Measurements from ENCODE around the gene TCEAL6.
"Not testable (repeated sequence)": the region's sequence is repeated elsewhere in the genome, so short reads cannot be mapped to it uniquely, and the experiment has no call there.

The TCEAL6 gene

DNA sequence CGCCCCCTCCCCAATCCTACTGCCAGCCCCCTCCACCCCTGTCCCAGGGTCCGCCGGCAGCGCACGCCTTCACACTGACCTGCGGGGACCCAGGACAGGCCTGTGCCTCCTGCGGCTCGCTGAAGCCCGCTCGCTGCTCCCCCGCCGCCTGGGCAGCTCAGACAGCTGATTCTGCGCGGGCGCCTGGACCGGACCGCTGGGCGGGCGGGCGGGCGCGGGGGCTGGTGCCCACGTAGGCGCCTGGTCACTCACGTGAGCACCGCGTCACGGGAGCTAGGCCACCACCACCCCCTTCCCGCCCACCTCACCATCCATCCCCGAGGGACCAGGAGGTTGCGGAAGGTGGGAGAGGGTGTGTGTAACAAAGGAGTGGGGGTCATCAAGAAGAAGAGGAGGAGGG is at the start of gene TCEAL6:
Gene TCEAL6, minus strand, starts transcription at position 208 of the 400 bp plus-strand sequence.
- not testable (repeated sequence) for H3K4me3 ChIP-seq (ENCODE audit: low read depth, low read length); DNase-seq (ENCODE audit: low read depth)

DNA sequence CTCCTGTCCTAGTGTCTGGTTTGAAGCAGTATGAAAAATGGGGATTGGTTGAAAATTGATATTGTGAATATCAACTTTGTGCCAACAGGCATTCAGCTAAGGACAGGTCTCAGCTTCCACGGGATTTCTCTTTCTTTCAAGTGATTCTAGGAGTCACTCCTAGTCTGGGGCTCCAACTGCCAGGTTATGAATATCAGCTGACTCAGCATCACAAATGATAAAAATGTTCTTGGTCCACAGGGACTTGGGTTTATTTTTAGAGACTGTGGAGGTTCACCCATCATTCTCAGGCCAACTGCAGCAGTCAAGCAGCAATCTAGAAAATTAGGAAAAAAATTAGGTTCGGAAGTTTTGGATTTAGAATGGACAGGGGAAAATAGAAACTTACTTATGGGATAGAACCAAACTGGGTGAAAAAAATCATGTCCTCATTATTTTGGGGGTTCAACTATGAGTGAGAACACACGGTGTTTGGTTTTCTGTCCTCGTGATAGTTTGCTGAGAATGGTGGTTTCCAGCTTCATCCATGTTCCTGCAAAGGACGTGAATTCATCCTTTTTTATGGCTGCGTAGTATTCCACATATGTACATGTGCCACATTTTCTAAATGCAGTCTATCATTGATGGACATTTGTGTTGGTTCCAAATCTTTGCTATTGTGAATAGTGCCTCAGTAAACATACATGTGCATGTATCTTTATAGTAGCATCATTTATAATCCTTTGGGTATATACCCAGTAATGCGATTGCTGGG is 43.9 kb upstream of the TCEAL6 start:
- no peak for DNase-seq (ENCODE audit: low read depth)
- H3K4me3 ChIP-seq (ENCODE audit: low read depth, low read length) = no peak overlapping the region

DNA sequence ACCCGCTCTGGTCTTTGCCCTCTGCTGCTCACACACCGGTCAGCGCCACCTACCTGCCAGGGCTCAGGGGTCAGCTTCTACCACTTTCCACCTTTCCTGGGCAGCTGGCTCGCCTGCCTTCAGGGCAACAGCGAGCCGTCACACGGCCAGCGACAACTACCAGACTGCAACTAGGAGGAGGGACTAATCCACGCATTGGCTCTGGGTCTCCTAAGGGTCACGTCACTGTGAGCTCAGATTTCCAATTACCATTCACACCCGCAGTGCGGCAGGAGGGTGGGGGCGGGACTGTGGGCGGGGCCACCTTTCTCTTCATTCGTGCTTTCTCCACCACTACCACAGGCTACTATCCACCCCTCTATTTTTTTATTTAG is 13.5 kb upstream of the TCEAL6 start, which contains the start of gene BEX5:
Gene BEX5, minus strand, starts transcription at position 172 of the 374 bp plus-strand sequence. CDS start 1,712 bp downstream, outside the sequence.
- no peak for DNase-seq (ENCODE audit: low read depth)
- peak within 1 kb of the TSS; percentile 34 for H3K4me3 ChIP-seq (ENCODE audit: low read depth, low read length)

DNA sequence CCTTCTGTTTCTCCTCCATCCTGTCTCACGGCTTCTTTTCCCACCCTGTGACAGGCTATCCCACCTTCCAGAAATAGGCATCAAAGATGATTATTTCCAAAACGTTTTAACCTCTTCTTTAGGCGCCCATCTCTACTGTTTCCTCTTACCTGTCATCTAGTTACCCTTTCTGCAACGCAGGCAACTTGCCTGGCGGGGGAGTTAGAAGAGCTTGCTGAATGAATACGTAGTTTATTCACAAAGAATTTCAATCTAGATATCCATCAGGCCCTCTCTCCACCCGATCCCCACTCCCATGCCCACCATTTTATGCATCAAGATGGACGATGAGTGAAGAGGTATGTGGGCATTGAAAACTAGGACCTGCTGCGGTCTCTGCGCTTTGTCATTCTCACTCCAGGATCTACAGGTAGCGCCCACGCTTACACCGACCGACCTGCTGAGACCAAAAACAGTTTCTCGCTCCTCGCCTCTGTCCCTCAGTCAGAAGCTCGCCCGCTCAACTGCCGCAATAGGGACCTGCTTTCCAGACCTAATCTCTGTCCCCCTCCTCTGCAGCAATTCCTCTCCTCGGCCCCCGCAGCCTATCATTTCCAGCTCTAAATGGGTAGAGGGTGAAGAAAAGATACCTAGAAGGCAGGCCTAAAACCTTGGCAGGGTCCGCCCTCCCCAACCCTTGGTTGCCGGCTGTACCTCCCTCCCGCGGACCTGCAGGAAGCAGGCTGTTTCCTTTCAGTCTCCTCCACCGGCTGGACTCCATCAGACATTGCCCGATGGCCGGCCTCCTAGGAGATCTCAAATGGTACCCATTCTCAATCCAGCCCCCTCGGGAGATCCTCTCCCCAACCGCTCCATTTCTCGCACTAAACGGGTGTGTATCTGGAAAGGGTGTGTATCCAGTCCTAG is 12.9 kb upstream of the TCEAL6 start:
- H3K4me3 ChIP-seq (ENCODE audit: low read depth, low read length) = peak overlapping the region; percentile 34
- DNase-seq (ENCODE audit: low read depth) = no peak

DNA sequence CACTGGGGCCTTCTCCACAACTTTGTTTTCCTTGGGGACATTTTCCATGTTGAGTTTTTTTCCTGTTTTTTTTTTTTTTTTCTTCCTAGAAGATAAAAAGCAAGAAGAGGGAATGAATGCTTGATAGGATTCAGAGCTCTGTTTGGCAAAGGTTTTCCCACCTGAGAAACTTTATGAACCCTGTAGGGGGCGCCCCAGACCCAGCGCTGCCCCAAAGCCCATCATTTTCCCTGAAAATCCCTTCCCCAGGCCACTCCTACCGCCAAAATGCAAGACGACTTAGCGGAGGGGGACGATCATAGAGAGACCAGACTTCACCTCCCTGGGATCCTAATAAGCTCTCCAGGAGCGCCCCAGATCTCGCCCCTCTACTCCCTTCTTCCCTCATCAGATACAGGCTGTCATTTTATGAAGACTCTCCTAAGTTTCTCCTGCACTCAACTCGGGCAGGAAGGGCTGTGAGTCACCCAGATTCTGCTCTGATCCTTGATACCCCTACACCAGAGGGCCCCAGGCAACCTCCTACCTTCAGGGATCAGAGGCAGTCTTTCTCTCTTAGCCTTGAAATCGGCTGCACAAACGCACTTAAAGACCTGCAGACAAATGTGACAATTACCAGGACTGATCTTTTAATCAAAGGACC is 12.1 kb upstream of the TCEAL6 start:
- no peak for DNase-seq (ENCODE audit: low read depth)
- H3K4me3 ChIP-seq (ENCODE audit: low read depth, low read length) = no peak overlapping the region

DNA sequence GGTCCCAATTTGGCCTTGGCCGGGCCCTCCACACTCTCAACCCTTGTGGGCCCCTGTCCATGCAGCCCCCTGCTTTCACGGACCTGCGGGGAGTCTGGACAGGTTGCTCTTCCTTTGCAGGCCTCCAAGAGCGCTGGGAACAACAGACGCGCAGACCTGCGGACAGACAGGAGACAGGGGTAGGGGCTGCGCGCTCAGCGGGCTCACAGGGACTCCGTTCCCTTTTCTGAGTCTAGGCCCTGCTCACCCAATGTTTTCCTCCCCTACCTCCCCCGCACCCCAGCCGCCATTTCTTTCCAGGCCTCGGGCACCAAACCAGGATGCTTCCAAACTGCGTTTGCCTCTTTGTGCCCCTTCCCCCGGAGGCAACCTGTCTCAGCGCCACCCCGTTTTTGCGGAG is 650 bp downstream of the TCEAL6 start:
- not testable (repeated sequence) for H3K4me3 ChIP-seq (ENCODE audit: low read depth, low read length); DNase-seq (ENCODE audit: low read depth)

DNA sequence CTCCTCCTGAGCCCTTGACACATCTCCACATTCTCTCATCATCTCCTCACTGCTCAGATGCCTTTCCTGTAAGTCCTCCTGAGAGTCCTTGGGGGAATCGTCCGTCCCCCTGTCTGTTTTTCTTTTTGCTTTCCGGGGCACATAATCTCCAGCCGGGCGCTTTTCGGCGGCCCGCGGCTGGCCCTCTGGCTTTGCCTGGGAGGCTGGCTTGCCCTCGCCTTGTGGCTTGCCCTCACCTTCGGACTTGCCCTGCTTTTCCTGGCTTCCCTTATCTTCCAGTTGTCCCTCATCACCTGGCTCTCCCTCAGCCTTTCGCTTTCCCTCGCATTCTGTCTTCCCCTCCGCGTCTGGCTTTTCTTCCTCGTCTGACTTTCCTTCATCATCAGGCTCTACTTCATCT is 1.4 kb downstream of the TCEAL6 start:
- DNase-seq (ENCODE audit: low read depth); H3K4me3 ChIP-seq (ENCODE audit: low read depth, low read length): not testable (repeated sequence)

DNA sequence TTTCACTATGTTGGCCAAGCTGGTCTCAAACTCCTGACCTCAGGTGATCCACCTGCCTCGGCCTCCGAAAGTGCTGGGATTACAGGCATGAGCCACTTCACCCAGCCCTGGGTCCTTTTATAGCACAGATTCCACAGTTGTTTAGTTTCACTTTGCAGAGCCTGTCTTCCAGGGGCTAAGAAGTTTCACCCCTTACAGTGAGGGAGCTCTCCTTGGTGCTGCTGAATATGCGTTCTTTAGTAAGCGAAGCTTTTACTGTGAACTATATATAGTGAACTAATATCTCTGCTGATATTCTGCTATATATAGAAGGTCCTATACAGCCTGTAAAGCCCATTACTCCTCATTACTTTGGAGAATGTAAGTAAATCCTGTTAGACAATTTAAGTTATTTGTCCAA is 4.2 kb downstream of the TCEAL6 start:
- DNase-seq (ENCODE audit: low read depth) = no peak
- no peak overlapping the region for H3K4me3 ChIP-seq (ENCODE audit: low read depth, low read length)

DNA sequence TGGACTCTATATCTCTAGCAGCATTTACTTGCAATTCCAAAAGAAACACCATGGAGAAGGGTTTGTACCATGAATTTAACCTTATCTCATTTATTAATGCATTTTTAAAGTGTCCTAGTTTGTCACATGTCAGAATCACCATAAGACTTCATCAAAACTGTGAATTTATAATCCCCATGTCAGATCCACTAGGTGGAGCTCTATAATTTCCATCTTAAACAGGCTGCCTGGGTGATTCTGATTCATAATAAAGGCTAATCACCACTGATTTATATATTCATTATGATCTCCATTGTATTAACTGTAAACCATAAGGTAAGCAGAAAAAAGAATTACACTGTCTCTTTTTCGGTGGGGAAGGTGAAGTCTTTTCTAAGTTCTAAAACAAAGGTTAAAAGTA is 12.8 kb downstream of the TCEAL6 start:
- no peak for DNase-seq (ENCODE audit: low read depth)

DNA sequence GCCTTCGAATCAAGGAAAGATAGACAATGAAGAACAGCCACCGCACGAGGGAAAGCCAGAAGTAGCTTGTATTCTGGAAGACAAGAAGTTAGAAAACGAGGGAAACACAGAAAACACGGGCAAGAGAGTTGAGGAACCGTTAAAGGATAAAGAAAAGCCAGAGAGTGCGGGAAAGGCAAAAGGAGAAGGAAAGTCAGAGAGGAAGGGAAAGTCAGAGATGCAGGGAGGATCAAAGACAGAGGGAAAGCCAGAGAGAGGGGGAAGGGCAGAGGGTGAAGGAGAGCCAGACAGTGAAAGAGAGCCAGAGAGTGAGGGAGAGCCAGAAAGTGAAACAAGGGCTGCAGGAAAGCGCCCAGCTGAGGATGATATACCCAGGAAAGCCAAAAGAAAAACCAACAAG is 15.4 kb downstream of the TCEAL6 start:
- DNase-seq (ENCODE audit: low read depth) = no peak
- no peak overlapping the region for H3K4me3 ChIP-seq (ENCODE audit: low read depth, low read length)

More for the DNA sequence above, 12.8 kb downstream of the TCEAL6 start:
- H3K4me3 ChIP-seq (ENCODE audit: low read depth, low read length) = no peak overlapping the region

DNA sequence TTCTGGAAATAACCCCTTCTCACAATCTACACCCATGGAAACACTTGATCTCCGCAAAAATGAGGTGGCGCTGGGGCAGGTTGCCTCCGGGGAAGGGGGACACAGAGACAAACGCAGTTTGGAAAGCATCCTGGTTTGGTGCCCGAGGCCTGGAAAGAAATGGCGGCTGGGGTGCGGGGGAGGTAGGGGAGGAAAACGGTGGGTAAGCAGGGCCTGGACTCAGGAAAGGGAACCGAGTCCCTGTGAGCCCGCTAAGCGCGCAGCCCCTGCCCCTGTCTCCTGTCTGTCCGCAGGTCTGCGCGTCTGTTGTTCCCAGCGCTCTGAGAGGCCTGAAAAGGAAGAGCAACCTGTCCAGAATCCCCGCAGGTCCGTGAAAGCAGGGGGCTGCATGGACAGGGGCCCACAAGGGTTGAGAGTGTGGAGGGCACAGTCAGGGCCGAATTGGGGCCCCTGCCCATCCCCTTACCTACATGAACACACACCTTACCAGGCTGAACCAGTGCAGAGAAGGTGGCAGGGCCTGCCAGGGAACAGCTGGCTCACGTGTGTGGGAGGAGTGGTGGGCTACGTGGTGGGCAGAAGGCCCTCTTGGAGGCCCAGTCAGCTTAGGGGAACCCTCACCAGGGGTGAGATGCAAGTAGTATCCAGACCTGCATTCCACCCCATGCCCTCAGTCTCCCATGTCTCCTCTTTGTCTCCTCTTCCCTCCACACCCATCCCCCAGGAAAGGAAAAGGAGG is 16.0 kb downstream of the TCEAL6 start:
- not testable (repeated sequence) for H3K4me3 ChIP-seq (ENCODE audit: low read depth, low read length); DNase-seq (ENCODE audit: low read depth)

DNA sequence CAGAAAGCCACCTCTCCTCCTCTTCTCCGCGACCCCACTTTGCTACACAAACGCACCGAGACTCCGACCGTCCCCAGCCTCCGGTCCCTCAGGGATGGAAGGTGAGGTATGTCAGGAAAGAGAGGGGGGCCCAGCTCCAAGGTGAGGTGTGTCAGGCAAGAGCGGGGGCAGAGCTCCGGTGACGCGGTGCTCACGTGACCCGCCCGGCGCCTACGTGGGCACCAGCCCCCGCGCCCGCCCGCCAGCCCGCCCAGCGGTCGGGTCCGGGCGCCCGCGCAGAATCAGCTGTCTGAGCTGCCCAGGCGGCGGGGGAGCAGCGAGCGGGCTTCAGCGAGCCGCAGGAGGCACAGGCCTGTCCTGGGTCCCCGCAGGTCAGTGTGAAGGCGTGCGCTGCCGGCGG is 16.8 kb downstream of the TCEAL6 start, which contains the start of gene TCEAL2:
Gene TCEAL2, plus strand, starts transcription at position 244 of the 400 bp plus-strand sequence. CDS start 1,152 bp downstream, outside the sequence.
- DNase-seq (ENCODE audit: low read depth) = not testable (repeated sequence)

DNA sequence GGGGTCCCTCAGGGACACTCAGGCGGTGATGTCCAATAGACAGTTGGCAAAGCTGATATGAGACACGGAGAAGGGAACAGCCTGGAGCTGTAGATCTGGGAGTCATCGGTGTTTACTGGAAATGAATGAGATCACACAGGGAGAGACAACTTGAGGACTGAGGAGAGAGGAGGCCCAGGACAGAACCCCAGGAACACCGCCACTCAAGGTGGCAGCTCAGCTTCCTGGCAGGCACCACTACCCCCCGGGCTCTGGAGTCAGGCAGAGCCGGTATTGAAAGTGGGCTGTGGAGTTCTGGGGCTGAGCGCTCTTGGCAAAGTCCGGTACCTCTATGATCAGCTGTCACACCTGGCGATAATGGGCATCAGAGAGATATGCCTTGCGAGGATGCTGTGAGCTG is 17.3 kb downstream of the TCEAL6 start:
- H3K4me3 ChIP-seq (ENCODE audit: low read depth, low read length) = peak overlapping the region; percentile 15

More for the DNA sequence above, 16.8 kb downstream of the TCEAL6 start, which contains the start of gene TCEAL2:
- peak within 1 kb of the TSS; percentile 15 for H3K4me3 ChIP-seq (ENCODE audit: low read depth, low read length)

DNA sequence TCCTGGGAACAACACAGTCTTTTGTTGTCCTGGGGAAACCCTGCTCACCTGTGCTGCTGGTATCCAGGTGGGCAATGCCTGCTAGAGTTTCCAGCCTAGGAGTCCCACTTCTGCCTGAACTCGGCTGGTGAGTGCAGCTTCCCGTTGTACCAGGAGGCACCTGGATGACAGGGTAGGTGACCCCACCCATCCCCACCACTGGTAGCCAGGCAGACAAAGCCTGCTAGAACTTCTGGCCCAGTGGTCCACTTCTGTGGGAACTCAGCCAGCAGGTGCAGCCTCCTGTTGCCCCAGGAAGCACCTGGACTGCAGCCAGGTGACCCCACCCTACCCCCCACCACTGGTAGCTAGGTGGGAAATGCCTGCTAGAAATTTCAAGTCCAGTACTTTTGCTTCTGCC is 26.5 kb downstream of the TCEAL6 start:
- no peak overlapping the region for H3K4me3 ChIP-seq (ENCODE audit: low read depth, low read length)
- no peak for DNase-seq (ENCODE audit: low read depth)

More for the DNA sequence above, 17.3 kb downstream of the TCEAL6 start:
- not testable (repeated sequence) for DNase-seq (ENCODE audit: low read depth)

DNA sequence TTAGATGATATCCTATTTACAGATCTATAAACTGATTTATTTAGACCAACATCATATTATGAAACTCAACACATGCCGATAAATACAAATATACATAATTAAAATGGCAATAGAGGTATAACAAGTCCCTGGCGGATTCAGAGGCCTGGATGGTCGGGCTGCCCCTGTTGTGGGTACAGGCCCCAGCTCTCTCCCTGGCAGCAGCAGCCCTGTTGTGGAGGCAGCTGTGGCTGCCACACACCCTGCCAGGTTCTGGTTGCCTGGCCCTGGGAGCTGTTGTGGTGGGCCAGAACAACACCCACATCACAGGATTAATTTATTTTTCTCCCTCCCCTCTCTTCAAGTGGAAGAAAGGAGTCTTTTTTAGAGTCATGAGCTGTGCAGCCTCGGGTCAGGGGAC is 28.9 kb downstream of the TCEAL6 start:
- no peak overlapping the region for H3K4me3 ChIP-seq (ENCODE audit: low read depth, low read length)
- no peak for DNase-seq (ENCODE audit: low read depth)
